Bronchial epithelial cell (primary cell): ENCODE measurements around the gene CEPT1. TPM values are rescaled to one million over a fixed set of nuclear protein-coding genes. Genes with fewer than 3 reads are reported as not detected.

Source experiments
- DNase-seq: peaks from one replicate; pipeline ENCODE4 v3.0.0-alpha.2; 2010; ENCODE audit warnings: low read depth
- FAIRE-seq: peaks from 2 replicates; lab custom pipeline; 2011; peaks lifted over from hg19 to GRCh38; lab: Jason Lieb, UNC
- H3K27me3 ChIP-seq: 2 replicates; pipeline ENCODE4 v1.5.1; 2011; ENCODE audit warnings: low read length; ENCODE audit not compliant: control insufficient read depth, insufficient read depth
- H3K36me3 ChIP-seq: 2 replicates; pipeline ENCODE4 v1.5.1; 2011; ENCODE audit warnings: low read length; ENCODE audit not compliant: control insufficient read depth, insufficient read depth
- H3K4me3 ChIP-seq: 2 replicates; pipeline ENCODE4 v1.5.1; 2011; ENCODE audit warnings: mild to moderate bottlenecking, low read depth, low read length, control low read depth
- CTCF ChIP-seq: IDR thresholded peaks from 2 replicates; pipeline ENCODE4 v1.5.1; 2011; ENCODE audit warnings: mild to moderate bottlenecking, moderate library complexity, low read length, control low read depth, inconsistent platforms; ENCODE audit not compliant: insufficient read depth, severe bottlenecking
- total RNA-seq: library from RNA; depleted of rRNA; stranded (reverse); fragments of >200 nt; gene quantifications from 2 replicates; pipeline ENCODE4 v1.2.1, GENCODE V29; 2014

CEPT1 gene
- total RNA-seq, 1 donor from 2014 or later, result 49.5 TPM

DNA sequence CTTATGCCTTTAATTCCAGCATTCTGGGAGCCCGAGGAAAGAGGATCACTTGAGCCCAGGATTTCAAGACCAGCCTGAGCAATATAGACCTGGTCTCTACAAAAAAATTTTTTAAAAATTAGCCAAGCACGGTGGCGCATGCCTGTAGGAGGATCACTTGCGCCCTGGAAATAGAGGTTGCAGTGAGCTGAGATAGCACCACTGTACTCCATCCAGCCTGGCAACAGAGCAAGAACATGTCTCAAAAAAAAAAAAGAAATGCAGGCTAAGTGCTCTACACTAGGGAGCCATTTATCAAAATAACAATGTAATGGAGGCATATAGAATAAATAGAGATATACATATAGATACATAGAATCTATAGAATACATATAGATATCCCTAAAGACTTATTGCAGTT lies 23.3 kb downstream of the CEPT1 start:
- FAIRE-seq (no peak), DNase-seq (no peak)
- H3K36me3 ChIP-seq, result no peaks in the 10 kb centered on the region

GRCh38 chr1:111164151-111164550 lies 24.1 kb downstream of the CEPT1 start:
- TF ChIP-seq CTCF, result no peak
- Histone ChIP-seq H3K4me3 (no peak overlapping the region), H3K36me3 (peaks cover 1% of the 10 kb centered on the region), H3K27me3 (no peaks in the 10 kb centered on the region)
- DNase-seq (peak; percentile 38), FAIRE-seq (no peak)

More for the DNA sequence above, 23.3 kb downstream of the CEPT1 start:
- Histone ChIP-seq H3K4me3 (no peak overlapping the region), H3K27me3 (no peaks in the 10 kb centered on the region)
- no peak for TF ChIP-seq CTCF

GRCh38 chr1:111172463-111172862 lies 32.4 kb downstream of the CEPT1 start:
- Histone ChIP-seq H3K4me3 (no peak overlapping the region), H3K36me3 (peaks cover 5% of the 10 kb centered on the region), H3K27me3 (no peaks in the 10 kb centered on the region)
- TF ChIP-seq CTCF, result no peak
- FAIRE-seq (no peak), DNase-seq (no peak)

GRCh38 chr1:111174070-111174469 lies 34.0 kb downstream of the CEPT1 start:
- no peak for FAIRE-seq
- Histone ChIP-seq H3K36me3 (peaks cover 4% of the 10 kb centered on the region), H3K27me3 (no peaks in the 10 kb centered on the region)

DNA sequence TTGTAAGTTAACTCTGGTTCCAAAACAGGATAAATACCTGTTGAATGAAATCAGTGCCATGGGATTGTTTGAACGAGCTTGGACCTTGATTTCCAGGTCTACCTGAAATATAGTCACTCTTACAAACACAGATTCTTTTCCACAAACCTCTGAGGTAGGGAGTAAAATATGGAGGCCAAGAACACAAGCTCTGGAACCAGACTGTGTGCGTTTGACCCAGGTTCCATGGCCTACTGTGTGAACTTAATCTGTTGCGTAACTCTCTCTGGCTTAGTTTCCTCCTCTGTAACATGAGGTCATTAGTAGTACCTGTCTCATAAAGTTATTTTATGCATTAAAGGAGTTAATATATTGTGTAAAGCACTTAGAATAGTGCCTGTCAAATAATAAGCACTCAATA lies 35.3 kb downstream of the CEPT1 start:
- DNase-seq, result no peak
- Histone ChIP-seq H3K36me3 (peaks cover 4% of the 10 kb centered on the region), H3K27me3 (no peaks in the 10 kb centered on the region), H3K4me3 (no peak overlapping the region)
- no peak for FAIRE-seq
- no peak for TF ChIP-seq CTCF

More at GRCh38 chr1:111174070-111174469, 34.0 kb downstream of the CEPT1 start:
- DNase-seq, result no peak
- TF ChIP-seq CTCF, result no peak
- no peak overlapping the region for H3K4me3 ChIP-seq

- FAIRE-seq, result no peak
- DNase-seq, result no peak
- H3K36me3 ChIP-seq, result peaks cover 4% of the 10 kb centered on the region
- no peak overlapping the region for H3K4me3 ChIP-seq
- no peak for TF ChIP-seq CTCF
- H3K27me3 ChIP-seq, result no peaks in the 10 kb centered on the region
Measured at GRCh38 chr1:111176678-111177077, 36.7 kb downstream of the CEPT1 start.
